ENCODE measurements around the gene GINM1. TPM values are rescaled to one million over a fixed set of nuclear protein-coding genes. Genes with fewer than 3 reads are reported as not detected.
A peak's percentile ranks its signal among the peaks of the same experiment; 100 is the strongest.

Gene GINM1
- total and polyA plus RNA-seq, 9 of the 15 experiments (the other 6 are each of a cell fraction or from before 2014, with no cell fraction given): 5.0 to 19.3 (median 14.2) TPM

GRCh38 chr6:149565527-149566409 lies at the start of gene GINM1 (continued):
- TF ChIP-seq MBD2 (IDR thresholded peaks at IDR 0.05; ENCODE audit: borderline replicate concordance, low read depth) (0 out of 2 replicates have a peak, but pooled peaks have one; percentile 18), CHD4 (IDR thresholded peaks at IDR 0.05; ENCODE audit: insufficient read depth, insufficient replicate concordance, low read depth, low read length, poor library complexity, severe bottlenecking) (no peak), ETV1 (tag; conservative IDR thresholded peaks at IDR 0.05; ENCODE audit: low read depth) (no peak), TRIM25 (IDR thresholded peaks at IDR 0.05; ENCODE audit: borderline replicate concordance) (no peak), SMC3 (conservative IDR thresholded peaks at IDR 0.05; ENCODE audit: insufficient read depth, low read depth, low read length) (peak; percentile 64; the same call in 1 of the 2 replicates), ZNF444 (CRISPR knock-in tag; IDR thresholded peaks at IDR 0.05) (no peak), MCM2 (IDR thresholded peaks at IDR 0.05; ENCODE audit: low read depth) (no peak), KDM1A (IDR thresholded peaks at IDR 0.05) (peak; percentile 29 to 34; a peak in 1 of 4 replicates), TAF9B (IDR thresholded peaks at IDR 0.05; ENCODE audit: partially characterized antibody) (no peak), BCOR (IDR thresholded peaks at IDR 0.05) (0 out of 2 replicates have a peak, but pooled peaks have one; percentile 51), HNRNPL (IDR thresholded peaks at IDR 0.05; ENCODE audit: low read depth, low read length) (no peak), MXI1 (IDR thresholded peaks at IDR 0.05; ENCODE audit: low read depth, low read length) (peak; percentile 83), RBFOX2 (IDR thresholded peaks at IDR 0.05; ENCODE audit: low read depth, low read length) (no peak), SFPQ (IDR thresholded peaks at IDR 0.05; ENCODE audit: low read depth, low read length) (no peak), HMGXB4 (CRISPR knock-in tag; IDR thresholded peaks at IDR 0.05) (no peak), PREB (CRISPR knock-in tag; IDR thresholded peaks at IDR 0.05) (no peak), RBM14 (IDR thresholded peaks at IDR 0.05; ENCODE audit: borderline replicate concordance, insufficient read depth, low read depth, low read length) (no peak), TCF7 (IDR thresholded peaks at IDR 0.05; ENCODE audit: borderline replicate concordance) (no peak)

All from K562 (cell line).